Adrenal gland (tissue), 5 donors: ENCODE data around the gene PIGX.

Source experiments
- CTCF ChIP-seq, 6 experiments: fragments of 450-650 bp in 4 of 6; fragments of 200-600 bp in 2 of 6; sonication (generic) in 1 of 6; IDR thresholded peaks; 1 replicate in 5 of 6; 2 replicates in 1 of 6; pipeline versions ENCODE4 v1.5.1 to v1.8.0; 2016 to 2021; ENCODE audit warnings: antibody characterized with exemption in 6 of 6, mild to moderate bottlenecking in 2 of 6, moderate library complexity in 1 of 6
- POLR2A ChIP-seq, 2 donors: fragments of 450-650 bp; IDR thresholded peaks; one replicate each; pipeline ENCODE4 v1.6.1; 2017; ENCODE audit warnings: antibody characterized with exemption in 2 of 2, mild to moderate bottlenecking in 2 of 2, moderate library complexity in 1 of 2
- donor health status: DM: no; HTN: no; CAD: no.

- TF ChIP-seq POLR2A (IDR thresholded peaks at IDR 0.05) (no peak), CTCF (IDR thresholded peaks at IDR 0.05) (no peak)
Observed at GRCh38 chr3:196757876-196758739, 45.9 kb downstream of the PIGX start.
